ENCODE measurements around the gene GLCCI1. TPM values are rescaled to one million over a fixed set of nuclear protein-coding genes. Genes with fewer than 3 reads are reported as not detected.
A peak's percentile ranks its signal among the peaks of the same experiment; 100 is the strongest.

The GLCCI1 gene
- total RNA-seq (2014; rRNA removed), result 7.8 and 8.5 TPM in 2 replicates
- percentile 91 among the genes with signal in this experiment for Bru-seq, nascent RNA
- percentile 78 among the genes with signal in this experiment for BruChase-seq, experiment 1, labeled RNA remaining after a 6-hour chase
- BruChase-seq, experiment 2, labeled RNA remaining after a 2-hour chase, result percentile 89 among the genes with signal in this experiment
- long read RNA-seq, full-length matches to known transcripts, result 8 of 32 reads
- long read RNA-seq, partial matches to known transcripts, result 3 of 32 reads
- long read RNA-seq, other reads (novel, unspliced or antisense), result 21 of 32 reads

DNA sequence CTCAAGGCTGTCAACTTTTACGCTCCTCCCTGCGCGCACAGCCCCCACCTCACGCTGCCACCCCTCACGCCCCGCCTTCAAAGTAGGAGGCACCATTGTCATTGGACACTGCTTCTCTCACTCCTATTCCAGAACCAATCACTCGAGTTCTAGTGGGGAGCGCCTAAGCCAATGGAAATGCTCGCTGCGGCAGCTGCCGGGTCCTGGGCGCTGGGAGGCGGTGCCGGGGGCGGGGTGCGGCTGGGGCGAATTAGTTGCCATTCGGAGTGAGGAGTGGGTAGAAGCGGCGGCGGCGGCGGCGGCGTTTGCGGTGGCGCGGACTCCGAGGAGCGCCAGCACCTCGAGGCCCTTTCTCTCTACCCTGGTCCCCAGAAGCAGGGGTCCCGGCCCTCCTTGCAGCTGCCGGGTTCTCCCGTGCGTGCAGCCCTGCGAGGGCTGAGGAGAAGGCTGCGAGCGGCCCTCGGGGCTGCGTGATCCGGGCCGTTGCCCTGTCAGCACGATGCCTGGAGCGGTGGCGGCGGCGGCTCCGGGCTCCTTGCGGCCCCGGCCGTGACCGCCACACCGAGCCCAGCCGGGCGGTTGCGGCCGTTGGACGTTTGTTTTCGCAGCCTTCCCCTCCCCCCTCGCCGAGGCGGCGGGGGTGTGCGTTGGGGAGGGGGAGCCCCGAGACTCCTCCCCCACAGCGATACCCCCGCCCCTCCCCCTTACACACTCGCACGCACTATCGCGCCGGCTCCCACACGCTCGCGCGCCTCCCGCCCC, at the start of gene GLCCI1:
TSS of gene GLCCI1 (plus strand) at position 253 of the 762 bp plus-strand sequence. CDS start 555 bp downstream, outside the sequence.
- CTCF ChIA-PET, result interaction anchor here (1.5 kb wide), 1 partner anchor 11 kb away, joined by 7 read pairs; no protein-coding TSS in a partner anchor
- Histone ChIP-seq H3K4me3 (ENCODE audit: low read length) (peak within 1 kb of the TSS; percentile 88), H4K20me1 (ENCODE audit: low read length) (peaks cover 14% of the 10 kb centered on the region; the same call in 1 of the 2 replicates), H3K27ac (ENCODE audit: low read length) (peak within 1 kb of the TSS; percentile 70), H3K9ac (ENCODE audit: low read length) (peak within 1 kb of the TSS; percentile 81), H3K27me3 (ENCODE audit: low read length) (no peaks in the 10 kb centered on the region), H2AFZ (ENCODE audit: low read length) (peak within 1 kb of the TSS; percentile 91), H3F3A (ENCODE audit: low read length, unreplicated experiment) (no peaks in the 10 kb centered on the region), H3K9me3 (ENCODE audit: low read length) (no peaks in the 10 kb centered on the region), H3K4me2 (ENCODE audit: low read length) (peak within 1 kb of the TSS; percentile 90), H3K36me3 (ENCODE audit: low read depth, low read length) (no peaks in the 10 kb centered on the region), H3K79me2 (ENCODE audit: low read length) (peaks cover 42% of the 10 kb centered on the region), H3K9me2 (replicated peaks; ENCODE audit: low read length) (no peaks in the 10 kb centered on the region), H3K4me1 (ENCODE audit: insufficient read depth, low read length) (peaks cover 35% of the 10 kb centered on the region)
- POLR2A ChIA-PET (ENCODE audit: unreplicated experiment), result interaction anchor here (0.6 to 1.8 kb wide), 5 partner anchors 11 to 207 kb away, joined by 3 to 11 read pairs (median 4); no protein-coding TSS in a partner anchor
- intact Hi-C loops (cut with micrococcal nuclease), result loop anchor here (1.0 to 2.0 kb wide), 6 partner anchors 11 to 328 kb away; partner anchors contain the start of gene UMAD1
- DNase-seq, result peak; percentile 96
- TF ChIP-seq EZH2 (IDR thresholded peaks at IDR 0.05; ENCODE audit: low read length, unreplicated experiment), result no peak
- no peak for TF ChIP-seq CTCF (conservative IDR thresholded peaks at IDR 0.05; ENCODE audit: low read depth, low read length)
- TF ChIP-seq EZH2phosphoT487 (IDR thresholded peaks at IDR 0.05; ENCODE audit: borderline replicate concordance, low read length), result no peak
- BruUV-seq (replicated peaks), result no TSS peak
- ATAC-seq, result peak; percentile 87

GRCh38 chr7:7919449-7919945, 49.1 kb upstream of the GLCCI1 start:
- no peaks in the 10 kb centered on the region for H3K27me3 ChIP-seq (ENCODE audit: low read length)
- H3K79me2 ChIP-seq (ENCODE audit: low read length), result no peaks in the 10 kb centered on the region
- DNase-seq (no peak), ATAC-seq (no peak)
- H3K9me2 ChIP-seq (replicated peaks; ENCODE audit: low read length), result no peaks in the 10 kb centered on the region
- peaks cover 9% of the 10 kb centered on the region; the same call in 1 of the 2 replicates for H3K4me1 ChIP-seq (ENCODE audit: insufficient read depth, low read length)
- H3K4me3 ChIP-seq (ENCODE audit: low read length), result no peak overlapping the region
- H2AFZ ChIP-seq (ENCODE audit: low read length), result no peak overlapping the region
- BruUV-seq (replicated peaks), result no TSS peak
- H3K9me3 ChIP-seq (ENCODE audit: low read length), result no peaks in the 10 kb centered on the region
- no peak overlapping the region for H3K27ac ChIP-seq (ENCODE audit: low read length)
- no peak for TF ChIP-seq EZH2 (IDR thresholded peaks at IDR 0.05; ENCODE audit: low read length, unreplicated experiment)
- TF ChIP-seq CTCF (conservative IDR thresholded peaks at IDR 0.05; ENCODE audit: low read depth, low read length), result no peak
- TF ChIP-seq EZH2phosphoT487 (IDR thresholded peaks at IDR 0.05; ENCODE audit: borderline replicate concordance, low read length), result no peak
- no peaks in the 10 kb centered on the region for H3F3A ChIP-seq (ENCODE audit: low read length, unreplicated experiment)
- no peak overlapping the region for H3K9ac ChIP-seq (ENCODE audit: low read length)
- no peak overlapping the region for H3K4me2 ChIP-seq (ENCODE audit: low read length)
- ChIA-PET CTCF (no interaction called here), POLR2A (ENCODE audit: unreplicated experiment) (no interaction called here)
- no peaks in the 10 kb centered on the region for H3K36me3 ChIP-seq (ENCODE audit: low read depth, low read length)
- intact Hi-C loops (cut with micrococcal nuclease), result no loop called here
- H4K20me1 ChIP-seq (ENCODE audit: low read length), result no peaks in the 10 kb centered on the region

Data from PC-3 (cell line).